Brain microvascular endothelial cell (primary cell): Measurements from ENCODE around the gene ZMYND11.

Experiments used
- DNase-seq: peaks from one replicate; pipeline ENCODE4 v3.0.0-alpha.2; 2020
- H3K27ac ChIP-seq: fragments of 250-450 bp; sonication (Bioruptor Pico); 2 replicates; pipeline ENCODE4 v1.5.1; 2020; ENCODE audit warnings: mild to moderate bottlenecking, moderate library complexity
- H3K27me3 ChIP-seq: fragments of 250-450 bp; sonication (Bioruptor Pico); replicated peaks from 2 replicates; pipeline ENCODE4 v1.5.1; 2020; ENCODE audit warnings: mild to moderate bottlenecking
- H3K36me3 ChIP-seq: fragments of 250-450 bp; sonication (Bioruptor Pico); replicated peaks from 2 replicates; pipeline ENCODE4 v1.5.1; 2020; ENCODE audit warnings: mild to moderate bottlenecking
- H3K4me3 ChIP-seq: 2 replicates; pipeline ENCODE4 v1.5.1; 2011; ENCODE audit warnings: low read depth, mild to moderate bottlenecking, control low read depth, low read length, moderate library complexity
- CTCF ChIP-seq: IDR thresholded peaks from 2 replicates; pipeline ENCODE4 v1.5.1; 2011; ENCODE audit warnings: low read depth, mild to moderate bottlenecking, moderate library complexity, low read length, control low read depth, inconsistent platforms; ENCODE audit errors: missing control alignments
- in situ Hi-C: cut with HindIII; loops from 2 replicates; pipeline ENCODE4 v1.10.0; 2017; ENCODE audit warnings: low sequenced_read_pairs, low pct_ligation_motif_present

Gene ZMYND11

DNA sequence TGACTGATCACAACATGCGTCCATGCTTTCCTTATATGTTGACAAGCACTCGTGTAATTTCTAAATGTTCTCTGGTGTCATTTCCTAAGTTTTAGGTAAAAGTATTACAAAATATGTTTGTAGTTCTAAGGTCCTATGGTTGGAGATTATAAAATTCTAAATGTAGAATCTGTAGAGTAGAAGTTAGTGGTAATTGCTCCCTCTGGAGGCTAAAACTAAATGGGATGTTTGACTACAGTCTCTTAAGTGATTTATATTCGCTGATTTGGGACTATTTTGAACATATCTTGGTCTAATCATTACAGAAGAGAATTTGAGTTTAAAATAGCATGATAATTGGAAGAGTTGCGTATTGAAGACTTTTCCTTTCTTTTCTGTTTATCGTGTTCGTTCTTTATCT, 74.1 kb downstream of the ZMYND11 start:
- Histone ChIP-seq H3K27ac (no peak overlapping the region), H3K27me3 (no peaks in the 10 kb centered on the region), H3K36me3 (peaks cover 3% of the 10 kb centered on the region), H3K4me3 (no peak overlapping the region)
- in situ Hi-C loops = no loop called here
- peak; percentile 34 for TF ChIP-seq CTCF
- DNase-seq = peak; percentile 6

GRCh38 chr10:210297-210696, 75.0 kb downstream of the ZMYND11 start:
- no peak for DNase-seq
- in situ Hi-C loops = no loop called here
- H3K36me3 ChIP-seq = peaks cover 3% of the 10 kb centered on the region
- H3K27me3 ChIP-seq = no peaks in the 10 kb centered on the region
- no peak for TF ChIP-seq CTCF
- no peak overlapping the region for H3K4me3 ChIP-seq
- no peak overlapping the region for H3K27ac ChIP-seq

GRCh38 chr10:215444-215843, 80.2 kb downstream of the ZMYND11 start:
- in situ Hi-C loops = no loop called here
- Histone ChIP-seq H3K36me3 (no peaks in the 10 kb centered on the region), H3K27me3 (no peaks in the 10 kb centered on the region), H3K27ac (no peak overlapping the region), H3K4me3 (no peak overlapping the region)
- DNase-seq = no peak
- no peak for TF ChIP-seq CTCF

- no peak for DNase-seq
Measured at GRCh38 chr10:218798-219197, 83.5 kb downstream of the ZMYND11 start.

DNA sequence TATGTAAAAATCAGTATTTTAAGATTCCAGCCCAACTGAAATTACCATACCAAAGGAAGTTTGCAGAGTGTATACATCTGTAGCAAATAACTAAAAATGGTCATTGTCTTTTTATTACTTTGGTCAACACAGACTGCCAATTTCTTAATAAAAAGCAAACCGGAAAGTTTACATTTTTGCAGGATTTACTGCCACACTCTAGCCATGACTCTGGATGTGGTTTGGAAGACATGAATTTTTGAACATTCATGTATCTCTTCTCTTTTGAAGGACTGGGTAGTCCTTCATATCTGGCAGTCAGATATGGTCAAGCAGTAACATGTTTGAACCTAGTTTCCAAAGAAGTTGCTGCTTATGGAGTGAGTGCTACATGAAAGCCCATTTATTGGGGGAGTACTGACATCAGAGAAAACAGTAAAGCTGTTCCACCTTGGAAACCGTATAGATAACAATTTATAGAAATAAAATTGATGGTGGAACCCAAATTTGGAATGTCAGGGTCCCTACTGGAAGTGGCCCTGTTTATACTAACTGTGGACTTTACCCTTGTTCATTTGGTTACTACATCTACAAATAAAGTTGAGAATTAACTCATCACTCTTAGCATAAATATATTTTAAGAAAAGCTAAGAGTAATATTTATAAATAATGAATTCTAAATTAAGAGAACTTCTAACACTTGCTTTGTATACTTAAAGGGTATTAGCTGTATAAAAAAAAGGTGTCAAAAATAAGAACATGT, 84.6 kb downstream of the ZMYND11 start:
- in situ Hi-C loops = no loop called here
- no peak for DNase-seq
- Histone ChIP-seq H3K4me3 (no peak overlapping the region), H3K27ac (no peak overlapping the region), H3K36me3 (no peaks in the 10 kb centered on the region), H3K27me3 (no peaks in the 10 kb centered on the region)
- TF ChIP-seq CTCF = no peak

More at GRCh38 chr10:218798-219197, 83.5 kb downstream of the ZMYND11 start:
- Histone ChIP-seq H3K27ac (no peak overlapping the region), H3K27me3 (no peaks in the 10 kb centered on the region), H3K4me3 (no peak overlapping the region), H3K36me3 (no peaks in the 10 kb centered on the region)
- in situ Hi-C loops = no loop called here
- TF ChIP-seq CTCF = no peak

GRCh38 chr10:224571-224970, 89.3 kb downstream of the ZMYND11 start:
- DNase-seq = no peak
- no peak overlapping the region for H3K27ac ChIP-seq
- no peak for TF ChIP-seq CTCF
- in situ Hi-C loops = no loop called here
- no peaks in the 10 kb centered on the region for H3K27me3 ChIP-seq
- H3K36me3 ChIP-seq = no peaks in the 10 kb centered on the region
- H3K4me3 ChIP-seq = no peak overlapping the region
